ENCODE results near the gene CAT. TPM values are rescaled to one million over a fixed set of nuclear protein-coding genes. Genes with fewer than 3 reads are reported as not detected.

CAT gene
- total and polyA plus RNA-seq, 3 donors from 2014 or later, result 30.2 to 38.2 (median 30.3) TPM

- intact Hi-C loops (cut with DNase I; ENCODE audit: low total_unique reads), result no loop called here
- peak overlapping the region; percentile 19 to 30 for H3K4me3 ChIP-seq
- no peak overlapping the region for H3K27ac ChIP-seq
- 41 to 54% methylated on average over 25 to 26 of the region's 26 CpGs for WGBS, 2 donors
- DNase-seq, result no peak
- H3K36me3 ChIP-seq (ENCODE audit: low read depth, missing control alignments), result no peaks in the 10 kb centered on the region
- H3K27me3 ChIP-seq, result no peaks in the 10 kb centered on the region
- TF ChIP-seq POLR2A (IDR thresholded peaks at IDR 0.05) (no peak), CTCF (IDR thresholded peaks at IDR 0.05) (no peak)
- no peaks in the 10 kb centered on the region for H3K4me1 ChIP-seq
- no peaks in the 10 kb centered on the region for H3K9me3 ChIP-seq
These were observed 57.1 kb downstream of the CAT start for GRCh38 chr11:34495724-34496377.

GRCh38 chr11:34499719-34500500, 61.2 kb downstream of the CAT start:
- no peak for DNase-seq

GRCh38 chr11:34501500-34501899, 62.8 kb downstream of the CAT start:
- Histone ChIP-seq H3K9me3 (no peaks in the 10 kb centered on the region), H3K4me1 (no peaks in the 10 kb centered on the region), H3K27ac (no peak overlapping the region), H3K4me3 (no peak overlapping the region), H3K36me3 (ENCODE audit: low read depth, missing control alignments) (no peaks in the 10 kb centered on the region), H3K27me3 (no peaks in the 10 kb centered on the region)
- TF ChIP-seq CTCF (IDR thresholded peaks at IDR 0.05) (no peak), POLR2A (IDR thresholded peaks at IDR 0.05) (no peak)
- intact Hi-C loops (cut with DNase I; ENCODE audit: low total_unique reads), result no loop called here
- 58% methylated on average over 4 of the region's 4 CpGs for WGBS, 2 donors
- DNase-seq, result no peak

More at GRCh38 chr11:34499719-34500500, 61.2 kb downstream of the CAT start:
- H3K4me1 ChIP-seq, result no peaks in the 10 kb centered on the region
- TF ChIP-seq CTCF (IDR thresholded peaks at IDR 0.05), result no peak
- TF ChIP-seq POLR2A (IDR thresholded peaks at IDR 0.05), result no peak
- no peak overlapping the region for H3K27ac ChIP-seq
- 60 to 67% methylated on average over 3 of the region's 3 CpGs for WGBS, 2 donors
- H3K36me3 ChIP-seq (ENCODE audit: low read depth, missing control alignments), result no peaks in the 10 kb centered on the region
- no peak overlapping the region for H3K4me3 ChIP-seq
- intact Hi-C loops (cut with DNase I; ENCODE audit: low total_unique reads), result no loop called here
- H3K9me3 ChIP-seq, result no peaks in the 10 kb centered on the region
- H3K27me3 ChIP-seq, result no peaks in the 10 kb centered on the region

GRCh38 chr11:34501949-34502348, 63.2 kb downstream of the CAT start:
- no peak for DNase-seq
- no peak for TF ChIP-seq POLR2A (IDR thresholded peaks at IDR 0.05)
- no peak for TF ChIP-seq CTCF (IDR thresholded peaks at IDR 0.05)
- H3K27ac ChIP-seq, result no peak overlapping the region
- intact Hi-C loops (cut with DNase I; ENCODE audit: low total_unique reads), result no loop called here
- no peaks in the 10 kb centered on the region for H3K9me3 ChIP-seq
- H3K27me3 ChIP-seq, result no peaks in the 10 kb centered on the region
- no peak overlapping the region for H3K4me3 ChIP-seq
- H3K4me1 ChIP-seq, result no peaks in the 10 kb centered on the region
- no peaks in the 10 kb centered on the region for H3K36me3 ChIP-seq (ENCODE audit: low read depth, missing control alignments)
- WGBS, 2 donors, result 25 to 28% methylated on average over 2 of the region's 2 CpGs

Measured in testis (tissue), 3 donors.